Adrenal gland (tissue), 19 donors: ENCODE measurements around the gene CISD1. TPM values are rescaled to one million over a fixed set of nuclear protein-coding genes. Genes with fewer than 3 reads are reported as not detected.
A peak's percentile ranks its signal among the peaks of the same experiment; 100 is the strongest.

Experiments used
- DNase-seq, 7 donors: peaks; one replicate each; pipeline ENCODE4 v3.0.0-alpha.2; 2019 to 2020
- H3K27ac ChIP-seq, 5 donors: fragments of 200-600 bp; sonication (generic) in 4 of 5; 1 replicate in 3 of 5; 2 replicates in 2 of 5; pipeline versions ENCODE4 v1.5.1 to v1.8.0; 2016 to 2020; ENCODE audit warnings: mild to moderate bottlenecking in 1 of 5
- H3K27me3 ChIP-seq: fragments of 200-600 bp; 2 replicates; pipeline ENCODE4 v1.8.0; 2021
- H3K36me3 ChIP-seq, 2 donors: fragments of 200-600 bp; replicated peaks in 1 of 2; 1 replicate in 1 of 2; 2 replicates in 1 of 2; pipeline versions ENCODE4 v1.5.1 to v1.8.0; 2018 to 2022
- H3K4me1 ChIP-seq, 2 donors: fragments of 200-600 bp; replicated peaks in 1 of 2; 1 replicate in 1 of 2; 2 replicates in 1 of 2; pipeline versions ENCODE4 v1.5.1 to v1.8.0; 2018 to 2021
- H3K4me3 ChIP-seq, 4 donors: fragments of 200-600 bp; sonication (generic) in 3 of 4; one replicate each; pipeline ENCODE4 v1.5.1; 2016 to 2018
- H3K9me3 ChIP-seq, 3 donors: fragments of 200-600 bp; sonication (generic) in 1 of 3; replicated peaks in 1 of 3; 1 replicate in 2 of 3; 2 replicates in 1 of 3; pipeline versions ENCODE4 v1.5.1 to v1.8.0; 2016 to 2021
- POLR2A ChIP-seq, 2 donors: fragments of 450-650 bp; IDR thresholded peaks; one replicate each; pipeline ENCODE4 v1.6.1; 2017; ENCODE audit warnings: antibody characterized with exemption in 2 of 2, mild to moderate bottlenecking in 2 of 2, moderate library complexity in 1 of 2
- WGBS, 4 donors: extraction: QIAGEN DNeasy Blood & Tissue Kit in 2 of 4; methylation state at CpG; one replicate each; pipeline versions ENCODE4 v1.1.5 to v1.1.7; 2013 to 2017; 5-methylcytosine and 5-hydroxymethylcytosine counted together
- intact Hi-C, 2 donors: fragments of 100-400 bp; cut with DNase I; formaldehyde crosslinking; loops; one replicate each; pipeline versions ENCODE4 v1.14.1 to v1.15.0; 2022 to 2023
- long read RNA-seq, 10 donors: library from polyadenylated mRNA in 3 of 10; unstranded in 2 of 10; stranded (forward) in 1 of 10; transcript quantifications; one replicate each; pipeline ENCODE4 v2.0.0 and lab custom pipeline, GENCODE V29; 2021 to 2026
- polyA plus RNA-seq, 3 donors: library from polyadenylated mRNA; stranded (reverse); fragments of 200-250 nt in 2 of 3; fragments of 350-450 nt in 1 of 3; fragmentation: Illumina TruSeq in 1 of 3; extraction: RNeasy Lipid Tissue Mini Kit (QIAGEN cat#74804) in 1 of 3; gene quantifications; one replicate each; pipeline ENCODE4 v1.2.3, GENCODE V29; 2013 to 2014
- total RNA-seq, 9 donors: library from RNA; depleted of rRNA in 4 of 9; stranded (reverse); fragments of >200 nt in 4 of 9; fragments of 120-200 nt in 1 of 9; fragmentation: NEBNext Ultra II Directional in 1 of 9; extraction: Animal tissue kit (Norgen Biotek cat#: 25700) in 1 of 9; gene quantifications; one replicate each; pipeline versions ENCODE4 v1.1.0 to v1.2.4, GENCODE V29; 2013 to 2023
- TF ChIP-seq, protein P1 (sequence below), 6 experiments: fragments of 450-650 bp in 4 of 6; fragments of 200-600 bp in 2 of 6; sonication (generic) in 1 of 6; IDR thresholded peaks; 1 replicate in 5 of 6; 2 replicates in 1 of 6; pipeline versions ENCODE4 v1.5.1 to v1.8.0; 2016 to 2021; ENCODE audit warnings: antibody characterized with exemption in 6 of 6, mild to moderate bottlenecking in 2 of 6, moderate library complexity in 1 of 6
- donor health status: healthy with polysubstance abuse.
- donor health status: Bipolar disorder and iron deficiency.
- donor health status: DM: yes; HTN: yes; CAD: no.
- donor health status: DM: no; HTN: no; CAD: no.
- donor health status: DM: no; HTN: no; CAD: no.
- donor health status: DM: yes; HTN: yes; CAD: no.

CISD1 gene
- 100 to 1,000 TPM in 1 of 9 donors, 10 to 100 TPM in 8; 11.0 to 156 (median 41.6) TPM for total RNA-seq
- polyA plus RNA-seq: 100 to 1,000 TPM in 1 of 3 donors, 10 to 100 TPM in 2; 10.5 to 138 (median 11.6) TPM
- long read RNA-seq, donor 1, transcript CISD1-201 (3 exons, 2,479 nt): major isoform, 119 of 142 reads
- long read RNA-seq, donor 1, partial matches to known transcripts: 23 of 142 reads
- long read RNA-seq, donor 1, other reads (novel, unspliced or antisense): 0 of 142 reads
- long read RNA-seq, donor 2, transcript CISD1-201 (3 exons, 2,479 nt): major isoform, 65 of 65 reads
- long read RNA-seq, donor 2, partial matches to known transcripts: 0 of 65 reads
- long read RNA-seq, donor 2, other reads (novel, unspliced or antisense): 0 of 65 reads
- long read RNA-seq, donor 3, transcript CISD1-201 (3 exons, 2,479 nt): major isoform, 79 of 79 reads
- long read RNA-seq, donor 3, partial matches to known transcripts: 0 of 79 reads
- long read RNA-seq, donor 3, other reads (novel, unspliced or antisense): 0 of 79 reads
- long read RNA-seq, donor 4, transcript CISD1-201 (3 exons, 2,479 nt): major isoform, 41 of 43 reads
- long read RNA-seq, donor 4, partial matches to known transcripts: 1 of 43 reads
- long read RNA-seq, donor 4, other reads (novel, unspliced or antisense): 1 of 43 reads
- long read RNA-seq, donor 5, transcript CISD1-201 (3 exons, 2,479 nt): major isoform, 50 of 52 reads
- long read RNA-seq, donor 5, partial matches to known transcripts: 1 of 52 reads
- long read RNA-seq, donor 5, other reads (novel, unspliced or antisense): 1 of 52 reads
- long read RNA-seq, donor 6, transcript CISD1-201 (3 exons, 2,479 nt): major isoform, 21 of 21 reads
- long read RNA-seq, donor 6, partial matches to known transcripts: 0 of 21 reads
- long read RNA-seq, donor 6, other reads (novel, unspliced or antisense): 0 of 21 reads
- long read RNA-seq, donor 7, transcript CISD1-201 (3 exons, 2,479 nt): major isoform, 55 of 64 reads
- long read RNA-seq, donor 7, partial matches to known transcripts: 9 of 64 reads
- long read RNA-seq, donor 7, other reads (novel, unspliced or antisense): 0 of 64 reads
- long read RNA-seq, donor 8, transcript CISD1-201 (3 exons, 2,479 nt): major isoform, 102 of 123 reads
- long read RNA-seq, donor 8, partial matches to known transcripts: 21 of 123 reads
- long read RNA-seq, donor 8, other reads (novel, unspliced or antisense): 0 of 123 reads
- long read RNA-seq, donor 9, transcript CISD1-201 (3 exons, 2,479 nt): major isoform, 66 of 71 reads
- long read RNA-seq, donor 9, partial matches to known transcripts: 5 of 71 reads
- long read RNA-seq, donor 9, other reads (novel, unspliced or antisense): 0 of 71 reads
- long read RNA-seq, donor 10, transcript CISD1-201 (3 exons, 2,479 nt): major isoform, 26 of 37 reads
- long read RNA-seq, donor 10, partial matches to known transcripts: 11 of 37 reads
- long read RNA-seq, donor 10, other reads (novel, unspliced or antisense): 0 of 37 reads

DNA sequence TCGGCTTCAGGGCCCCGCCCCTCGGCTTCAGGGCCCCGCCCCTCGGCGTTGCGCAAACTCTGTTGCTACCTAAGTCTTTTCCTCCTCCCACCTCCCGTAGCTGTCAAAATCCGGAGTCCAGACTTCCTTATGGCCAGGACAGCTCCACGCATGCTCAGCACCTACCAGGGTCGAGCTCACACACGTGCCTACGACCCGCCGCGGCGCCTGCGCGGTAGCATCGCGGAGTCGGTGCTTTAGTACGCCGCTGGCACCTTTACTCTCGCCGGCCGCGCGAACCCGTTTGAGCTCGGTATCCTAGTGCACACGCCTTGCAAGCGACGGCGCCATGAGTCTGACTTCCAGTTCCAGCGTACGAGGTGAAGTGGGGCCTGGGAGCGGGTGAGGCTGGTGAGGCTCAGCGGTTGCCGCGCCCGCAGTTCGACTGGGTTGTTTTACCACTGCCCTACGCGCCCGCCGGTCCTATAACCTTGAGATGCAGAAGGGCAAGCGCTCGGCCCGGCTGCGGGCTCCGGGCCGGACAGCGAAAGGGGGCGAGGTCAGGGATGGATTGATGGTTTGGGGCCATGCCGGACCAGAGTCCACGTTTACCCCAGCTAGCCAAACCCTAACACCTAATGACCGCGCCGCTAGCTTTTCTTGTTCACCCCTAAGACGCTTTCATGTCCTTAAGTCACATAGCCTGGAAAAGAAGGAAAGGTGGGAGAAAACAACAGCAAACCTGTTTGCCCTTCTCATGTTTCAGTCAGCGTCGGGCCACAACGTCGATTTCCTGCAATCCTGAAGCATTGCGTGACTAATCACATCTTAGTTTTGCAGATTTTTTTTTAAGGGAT lies at the start of gene CISD1:
TSS of gene CISD1 (plus strand) at position 217 of the 836 bp plus-strand sequence. CDS start at position 329, 112 bp downstream.
- peak; percentile 43 to 88 for TF ChIP-seq POLR2A (IDR thresholded peaks at IDR 0.05)
- TF ChIP-seq, protein P1, sequence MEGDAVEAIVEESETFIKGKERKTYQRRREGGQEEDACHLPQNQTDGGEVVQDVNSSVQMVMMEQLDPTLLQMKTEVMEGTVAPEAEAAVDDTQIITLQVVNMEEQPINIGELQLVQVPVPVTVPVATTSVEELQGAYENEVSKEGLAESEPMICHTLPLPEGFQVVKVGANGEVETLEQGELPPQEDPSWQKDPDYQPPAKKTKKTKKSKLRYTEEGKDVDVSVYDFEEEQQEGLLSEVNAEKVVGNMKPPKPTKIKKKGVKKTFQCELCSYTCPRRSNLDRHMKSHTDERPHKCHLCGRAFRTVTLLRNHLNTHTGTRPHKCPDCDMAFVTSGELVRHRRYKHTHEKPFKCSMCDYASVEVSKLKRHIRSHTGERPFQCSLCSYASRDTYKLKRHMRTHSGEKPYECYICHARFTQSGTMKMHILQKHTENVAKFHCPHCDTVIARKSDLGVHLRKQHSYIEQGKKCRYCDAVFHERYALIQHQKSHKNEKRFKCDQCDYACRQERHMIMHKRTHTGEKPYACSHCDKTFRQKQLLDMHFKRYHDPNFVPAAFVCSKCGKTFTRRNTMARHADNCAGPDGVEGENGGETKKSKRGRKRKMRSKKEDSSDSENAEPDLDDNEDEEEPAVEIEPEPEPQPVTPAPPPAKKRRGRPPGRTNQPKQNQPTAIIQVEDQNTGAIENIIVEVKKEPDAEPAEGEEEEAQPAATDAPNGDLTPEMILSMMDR (IDR thresholded peaks at IDR 0.05): peak in 1 of 6 experiments; percentile 5
- Histone ChIP-seq H3K4me3 (peak within 1 kb of the TSS; percentile 35 to 74 (median 58)), H3K4me1 (peaks cover 0 to 36% of the 10 kb centered on the region in 2 donors), H3K36me3 (no peaks in the 10 kb centered on the region), H3K27ac (peak within 1 kb of the TSS; percentile 93 to 96 (median 94)), H3K27me3 (no peaks in the 10 kb centered on the region), H3K9me3 (no peaks in the 10 kb centered on the region)
- peak; percentile 97 to 99 (median 98) for DNase-seq
- intact Hi-C loops: no loop called here
- 0 to 1% (median 0%) methylated on average over 11 to 66 of the region's 66 CpGs for WGBS, 4 donors

DNA sequence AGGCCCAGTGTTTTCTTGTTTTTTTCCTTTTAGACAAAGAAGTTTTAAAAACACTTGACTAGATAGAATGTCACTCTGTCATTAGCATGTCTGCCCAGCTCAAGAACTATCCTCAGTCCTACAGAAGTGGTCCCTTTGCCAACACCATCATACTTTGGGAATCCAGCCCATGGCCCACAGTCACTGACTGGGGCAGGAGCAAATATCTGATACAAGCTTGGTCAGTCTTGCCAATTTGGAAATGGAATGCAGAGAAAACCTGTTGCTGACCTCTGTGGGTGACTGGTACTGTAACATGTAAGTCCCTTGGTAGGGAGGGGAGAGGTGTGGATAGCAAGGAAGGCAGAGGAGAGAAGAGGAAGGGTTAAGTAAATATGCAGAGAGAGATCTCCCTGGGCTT lies 49.1 kb upstream of the CISD1 start:
- H3K27ac ChIP-seq: no peak overlapping the region
- TF ChIP-seq POLR2A (IDR thresholded peaks at IDR 0.05): no peak
- TF ChIP-seq, protein P1 (IDR thresholded peaks at IDR 0.05): no peak
- DNase-seq: no peak
- peaks cover 0 to 4% of the 10 kb centered on the region in 2 donors for H3K4me1 ChIP-seq
- no peaks in the 10 kb centered on the region for H3K9me3 ChIP-seq
- no peaks in the 10 kb centered on the region for H3K36me3 ChIP-seq
- H3K27me3 ChIP-seq: no peaks in the 10 kb centered on the region
- intact Hi-C loops: no loop called here
- no peak overlapping the region for H3K4me3 ChIP-seq

DNA sequence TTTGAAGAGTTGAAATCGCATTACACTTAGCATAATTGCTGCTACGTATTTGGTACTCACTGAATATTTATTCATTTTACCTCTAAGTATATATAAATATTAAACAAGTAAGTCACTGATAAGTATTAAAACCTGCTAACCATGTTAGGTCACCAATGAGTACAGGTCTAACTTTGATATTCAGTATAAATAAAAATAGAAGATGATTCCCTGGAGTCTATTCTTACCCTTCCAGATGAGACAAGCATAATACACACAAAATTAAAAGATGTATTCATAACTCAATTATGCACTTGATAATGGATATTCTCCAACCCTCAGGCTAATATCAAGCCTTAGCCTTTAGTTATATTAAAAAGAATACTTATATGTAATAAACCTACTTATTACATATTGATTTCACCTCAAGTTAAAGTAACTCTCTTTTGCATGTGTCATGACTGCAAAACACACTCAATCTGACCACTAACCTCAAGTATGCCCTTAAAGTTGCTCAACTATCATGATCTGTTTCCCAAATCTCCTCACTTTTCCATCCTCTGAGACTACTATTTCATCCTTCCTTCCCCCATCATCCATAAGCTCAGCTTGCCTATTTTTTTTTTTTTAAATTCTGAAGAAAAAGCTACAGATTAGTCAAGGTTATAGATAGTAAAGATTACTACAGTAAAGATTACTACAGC lies 48.1 kb upstream of the CISD1 start:
- intact Hi-C loops: no loop called here
- WGBS, 4 donors: 94 to 97% (median 96%) methylated on average over 2 of the region's 2 CpGs
- Histone ChIP-seq H3K4me1 (peaks cover 0 to 4% of the 10 kb centered on the region in 2 donors), H3K9me3 (no peaks in the 10 kb centered on the region), H3K27me3 (no peaks in the 10 kb centered on the region), H3K36me3 (no peaks in the 10 kb centered on the region), H3K27ac (no peak overlapping the region), H3K4me3 (no peak overlapping the region)
- no peak for DNase-seq
- TF ChIP-seq, protein P1 (IDR thresholded peaks at IDR 0.05): no peak
- no peak for TF ChIP-seq POLR2A (IDR thresholded peaks at IDR 0.05)
